GM19455 (cell line): Measurements from ENCODE around the gene ZNF606.

Experiments
- ATAC-seq: cut with Tn5 transposase; IDR thresholded peaks from one replicate; pipeline ENCODE4 v1.9.1; 2021; ENCODE audit not compliant: unreplicated experiment

Gene ZNF606

GRCh38 chr19:58002384-58003173 lies at the start of gene ZNF606:
ZNF606 (minus strand) TSS chr19:58002820; CDS start chr19:58001319, 1,501 bp downstream.
- peak; percentile 89 for ATAC-seq

GRCh38 chr19:58052256-58052655 lies 49.6 kb upstream of the ZNF606 start:
- ATAC-seq, result no peak

DNA sequence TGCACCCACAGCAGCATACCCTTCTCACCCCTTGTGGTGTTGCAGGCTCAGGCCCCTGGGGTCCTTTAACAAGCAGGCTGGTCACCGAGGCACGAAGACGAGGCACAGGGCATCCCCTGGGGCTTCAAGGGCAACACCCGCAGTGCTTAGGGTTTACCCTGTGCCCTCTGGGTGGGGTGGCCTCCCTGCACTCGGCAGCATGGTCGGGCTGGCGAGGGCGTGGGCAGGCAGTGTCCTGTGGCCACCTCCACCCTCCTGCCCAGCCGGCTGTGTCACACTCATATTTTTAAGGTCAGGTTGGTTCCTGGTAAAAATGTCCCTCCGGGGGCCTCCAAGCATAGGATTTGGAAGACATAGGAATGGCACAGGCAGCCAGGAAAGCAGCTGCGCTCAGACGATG lies 45.1 kb upstream of the ZNF606 start:
- ATAC-seq, result no peak

GRCh38 chr19:58046856-58047255 lies 44.2 kb upstream of the ZNF606 start:
- no peak for ATAC-seq

DNA sequence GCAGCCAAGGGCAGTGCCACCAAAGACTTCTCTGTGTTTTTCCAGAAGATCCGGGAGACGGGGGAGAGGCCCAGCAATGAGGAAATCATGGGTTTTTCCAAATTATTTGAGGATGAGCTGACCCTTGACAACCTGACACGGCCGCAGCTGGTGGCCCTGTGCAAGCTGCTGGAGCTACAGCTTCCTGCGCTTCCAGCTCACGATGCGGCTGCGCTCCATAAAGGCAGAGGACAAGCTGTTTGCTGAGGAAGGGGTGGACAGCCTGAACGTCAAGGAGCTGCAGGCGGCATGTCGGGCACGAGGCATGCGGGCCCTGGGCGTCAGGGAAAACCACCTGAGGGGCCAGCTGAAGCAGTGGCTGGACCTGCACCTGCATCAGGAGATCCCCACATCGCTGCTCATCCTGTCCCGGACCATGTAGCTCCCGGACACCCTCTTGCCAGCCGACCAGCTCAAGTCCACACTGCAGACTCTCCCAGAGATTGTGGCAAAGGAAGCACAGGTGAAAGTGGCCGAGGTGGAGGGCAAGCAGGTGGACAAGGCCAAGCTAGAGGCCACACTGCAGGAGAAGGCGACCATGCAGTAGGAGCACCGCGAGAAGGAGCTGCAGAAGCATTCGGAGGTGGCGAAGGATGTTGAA lies 42.9 kb upstream of the ZNF606 start:
- no peak for ATAC-seq

DNA sequence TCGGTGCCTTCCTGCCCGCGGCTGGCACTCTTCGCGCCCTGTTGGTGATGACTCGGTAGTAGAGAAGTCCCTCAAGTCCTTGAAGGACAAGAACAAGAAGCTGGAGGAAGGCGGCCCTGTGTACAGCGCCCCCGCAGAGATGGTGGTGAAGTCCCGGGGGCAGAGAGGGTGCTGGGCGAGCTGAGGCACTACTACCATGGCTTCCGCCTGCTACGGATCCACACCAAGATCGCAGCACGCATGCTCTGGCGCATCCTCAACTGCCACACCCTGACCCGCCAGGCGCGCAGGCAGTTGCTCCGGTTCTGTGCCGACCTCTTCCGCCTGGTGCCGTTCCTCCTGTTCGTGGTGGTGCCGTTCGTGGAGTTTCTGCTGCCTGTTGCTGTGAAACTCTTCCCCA lies 42.3 kb upstream of the ZNF606 start:
- ATAC-seq, result no peak

DNA sequence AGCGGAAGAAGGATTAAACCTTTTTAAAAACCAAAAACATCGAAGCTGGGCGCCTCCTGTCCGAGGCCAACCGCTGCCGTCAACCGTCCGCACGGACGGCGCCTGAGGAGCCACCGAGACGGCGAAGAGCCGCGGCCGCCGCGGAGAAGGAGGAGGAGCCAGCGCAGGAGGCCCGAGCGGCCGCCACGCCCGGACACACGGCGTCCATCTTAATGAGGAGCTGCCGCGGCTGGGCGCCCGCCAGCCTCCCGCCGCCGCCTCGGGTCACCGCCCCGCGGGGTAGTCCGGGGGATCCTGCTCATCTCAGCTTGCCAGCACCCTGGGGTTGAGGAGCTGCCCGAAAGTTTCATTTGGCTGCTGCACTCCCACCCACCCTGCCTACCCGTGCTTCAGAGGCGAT lies 41.8 kb upstream of the ZNF606 start:
- ATAC-seq, result no peak

- no peak for ATAC-seq
Observed at GRCh38 chr19:58042495-58043340, 40.1 kb upstream of the ZNF606 start.

- no peak for ATAC-seq
Observed at GRCh38 chr19:58040751-58041525, 38.3 kb upstream of the ZNF606 start.

DNA sequence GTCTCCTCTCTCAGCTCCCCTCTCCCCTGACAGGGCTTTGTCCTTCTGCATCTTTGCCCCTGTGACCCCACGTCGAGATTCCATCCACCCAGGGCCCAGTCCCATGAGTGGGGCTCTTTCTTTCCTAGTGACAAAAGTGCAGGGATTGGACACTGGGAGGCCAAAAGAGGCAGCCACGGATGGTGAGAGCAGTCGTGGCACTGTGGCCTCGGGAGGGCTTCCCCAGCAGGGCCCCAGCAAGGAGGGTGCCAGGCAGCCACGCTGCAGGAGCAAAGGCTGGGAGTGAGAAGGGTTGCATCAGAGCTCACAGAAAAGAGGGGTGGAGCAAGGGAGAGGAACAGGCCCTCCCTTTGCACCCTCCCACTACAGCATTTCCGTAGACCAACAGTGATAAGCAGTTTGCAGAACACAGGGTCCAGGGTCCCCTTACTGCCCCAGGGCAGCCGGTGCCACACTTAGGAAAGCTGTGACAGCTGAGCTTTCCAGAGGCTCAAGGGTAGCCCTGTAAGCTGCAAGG lies 36.1 kb upstream of the ZNF606 start:
- no peak for ATAC-seq

- ATAC-seq, result no peak
Observed at GRCh38 chr19:58037927-58038687, 35.5 kb upstream of the ZNF606 start.

- no peak for ATAC-seq
Observed at GRCh38 chr19:58035863-58036262, 33.2 kb upstream of the ZNF606 start.

DNA sequence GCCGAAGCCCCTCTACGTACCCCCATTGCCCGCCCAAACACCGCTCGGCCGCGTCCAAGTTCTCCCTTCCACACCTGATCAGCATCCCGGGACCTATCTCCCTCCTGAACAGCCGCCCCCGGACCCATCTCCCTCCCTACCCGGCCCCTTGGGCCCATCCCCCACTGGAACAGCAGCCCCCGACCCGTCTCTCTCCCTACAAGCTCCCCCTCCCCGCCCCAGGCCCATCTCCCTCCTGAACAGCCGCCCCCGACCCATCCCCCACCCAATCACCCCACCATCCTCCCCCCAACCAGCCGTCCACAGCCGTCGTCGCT lies 31.8 kb upstream of the ZNF606 start:
- no peak for ATAC-seq

DNA sequence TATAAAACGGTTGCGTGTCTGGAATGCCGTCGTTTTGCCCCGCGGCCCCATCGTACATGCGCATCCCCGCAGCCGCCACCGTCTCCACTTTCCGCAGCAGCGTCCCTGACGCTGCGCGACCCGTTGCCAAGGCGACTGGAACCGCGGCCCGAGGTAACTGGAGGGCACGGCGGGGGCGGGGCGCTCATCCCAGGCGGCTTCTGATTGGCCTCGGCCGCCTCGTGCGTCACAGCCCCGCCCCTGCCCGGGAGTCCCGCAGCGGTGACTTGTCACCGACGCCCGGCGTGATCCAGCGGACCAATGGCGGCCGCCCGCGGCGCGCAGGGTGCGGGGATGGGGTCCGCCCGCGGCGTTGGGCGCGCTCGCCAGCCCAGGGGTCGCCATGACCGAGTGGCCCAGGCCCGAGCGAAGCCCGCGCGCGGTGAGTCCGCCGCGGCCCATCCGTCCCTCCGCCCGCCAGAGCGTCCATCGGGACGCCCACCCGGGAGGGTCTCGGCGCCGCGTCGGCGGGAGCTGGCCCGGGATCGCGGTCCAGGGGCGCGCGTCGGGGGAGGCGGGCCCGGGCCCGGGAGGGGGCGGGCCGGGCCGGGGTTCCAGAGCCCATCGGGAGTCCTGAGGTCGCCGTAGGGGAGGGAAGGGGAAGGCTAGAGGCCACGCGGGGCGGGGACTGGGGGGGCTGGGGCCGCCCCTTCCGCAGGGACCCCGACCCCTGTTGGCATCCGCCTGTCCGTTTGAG lies 31.3 kb upstream of the ZNF606 start, which contains the start of gene ZSCAN1:
Gene ZSCAN1, plus strand, starts transcription at position 285 of the 736 bp plus-strand sequence. CDS start 3,812 bp downstream, outside the sequence.
- ATAC-seq, result no peak

GRCh38 chr19:58024661-58025060 lies 22.0 kb upstream of the ZNF606 start:
- no peak for ATAC-seq

GRCh38 chr19:58022283-58022660 lies 19.7 kb upstream of the ZNF606 start:
- no peak for ATAC-seq

DNA sequence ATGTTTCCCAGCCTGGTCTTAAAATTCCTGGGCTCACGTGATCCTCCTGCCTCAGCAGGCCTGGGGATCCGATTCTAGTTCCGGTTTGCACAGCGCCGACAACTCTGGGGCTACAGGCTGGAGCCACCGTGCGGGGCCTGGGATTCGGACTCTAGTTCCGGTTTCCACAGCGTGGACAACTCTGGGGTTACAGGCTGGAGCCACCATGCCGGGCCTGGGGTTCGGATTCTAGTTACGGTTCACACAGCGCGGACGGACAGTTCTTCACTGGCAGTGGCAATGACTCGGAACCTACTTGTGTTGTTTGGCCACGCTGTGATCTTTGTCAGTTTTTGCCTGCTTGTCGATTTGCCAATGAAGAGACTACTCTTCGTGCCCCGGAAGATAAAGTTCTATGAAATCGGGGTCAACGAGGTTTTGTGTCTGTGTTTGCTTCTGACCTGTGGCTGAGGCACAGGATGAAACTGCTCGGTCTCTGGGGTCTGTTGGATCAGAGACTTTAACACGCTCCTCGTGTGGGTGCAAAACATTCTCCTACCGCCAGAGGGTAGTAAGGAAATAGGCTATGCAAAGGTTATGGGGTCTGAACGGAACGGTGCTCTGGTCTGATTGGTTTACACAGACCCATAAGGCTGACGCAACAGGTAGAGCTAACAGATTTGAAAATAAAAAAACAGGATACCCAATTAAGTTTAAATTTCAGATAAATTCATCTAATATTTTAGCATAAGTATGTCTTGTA lies 19.1 kb upstream of the ZNF606 start:
- no peak for ATAC-seq

DNA sequence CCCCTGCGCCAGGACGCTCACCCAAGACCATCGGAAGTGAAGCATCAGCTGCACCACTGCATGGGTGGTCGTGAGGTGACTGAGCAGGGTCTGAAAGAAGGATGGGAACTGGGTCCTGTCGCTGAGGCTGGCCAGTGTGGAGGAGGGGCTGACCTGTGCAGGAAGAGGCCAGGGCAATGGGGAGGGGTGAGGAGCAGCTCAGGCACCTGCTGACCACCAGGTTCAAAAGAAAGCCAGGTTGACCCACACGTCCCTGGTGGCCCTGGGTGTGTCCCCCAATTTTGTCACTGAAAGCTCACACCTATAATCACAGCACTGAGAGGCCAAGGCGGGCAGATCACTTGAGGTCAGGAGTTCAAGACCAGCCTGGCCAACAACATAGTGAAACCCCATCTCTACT lies 17.5 kb upstream of the ZNF606 start:
- no peak for ATAC-seq

DNA sequence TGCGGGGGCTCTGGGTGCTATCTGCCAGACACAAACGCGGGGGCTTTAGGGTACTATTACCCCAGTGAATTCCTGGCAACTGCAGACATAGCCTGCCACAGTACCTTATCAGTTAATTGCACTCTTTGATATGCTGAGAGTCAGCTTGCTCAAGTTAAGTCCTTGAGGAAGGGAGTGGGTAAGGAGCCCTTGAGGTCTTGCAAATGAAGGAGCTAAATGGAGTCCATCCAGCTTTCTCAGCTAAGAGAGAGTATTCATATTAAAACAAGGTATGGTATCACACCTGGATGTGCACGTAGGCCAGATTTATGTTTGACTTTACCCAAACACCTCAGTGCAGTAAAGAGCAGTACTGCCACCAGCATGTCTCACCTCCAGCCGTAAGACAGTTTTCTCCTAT lies 11.5 kb upstream of the ZNF606 start:
- ATAC-seq, result no peak
